ENCODE data around the gene HEG1.

The HEG1 gene

GRCh38 chr3:124986192-124987143, 69.3 kb downstream of the HEG1 start:
- no peak overlapping the region for H3K4me3 ChIP-seq (ENCODE audit: low read length)
- peak; percentile 86 for DNase-seq (ENCODE audit: low read depth)
- TF ChIP-seq CTCF (conservative IDR thresholded peaks at IDR 0.05; ENCODE audit: low read length), result peak; percentile 59

- DNase-seq (ENCODE audit: low read depth), result peak; percentile 82
- no peak overlapping the region for H3K4me3 ChIP-seq (ENCODE audit: low read length)
- no peak for TF ChIP-seq CTCF (conservative IDR thresholded peaks at IDR 0.05; ENCODE audit: low read length)
These were observed 70.4 kb downstream of the HEG1 start for GRCh38 chr3:124985349-124985748.

DNA sequence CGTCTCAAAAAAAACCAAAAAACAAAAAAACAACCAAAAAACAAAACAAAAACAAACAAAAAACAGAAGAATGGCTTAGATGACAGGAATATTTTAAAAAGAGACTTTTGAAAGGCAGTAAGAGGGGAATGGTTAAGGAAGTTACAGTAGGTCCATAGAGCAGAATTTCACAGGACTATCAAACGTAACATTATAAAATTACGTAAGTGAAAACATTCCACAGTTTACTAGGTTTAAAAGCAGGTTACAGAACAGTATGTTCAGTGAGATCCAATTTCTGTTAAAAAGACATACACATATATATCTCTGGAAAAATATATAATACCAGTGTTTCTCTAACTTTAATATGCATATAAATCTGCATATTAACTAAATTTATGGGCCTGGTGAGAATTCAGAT, 71.0 kb downstream of the HEG1 start:
- no peak for TF ChIP-seq CTCF (conservative IDR thresholded peaks at IDR 0.05; ENCODE audit: low read length)

GRCh38 chr3:124982855-124983254, 72.9 kb downstream of the HEG1 start:
- DNase-seq (ENCODE audit: low read depth), result no peak
- H3K4me3 ChIP-seq (ENCODE audit: low read length), result no peak overlapping the region
- no peak for TF ChIP-seq CTCF (conservative IDR thresholded peaks at IDR 0.05; ENCODE audit: low read length)

More for the DNA sequence above, 71.0 kb downstream of the HEG1 start:
- no peak overlapping the region for H3K4me3 ChIP-seq (ENCODE audit: low read length)
- DNase-seq (ENCODE audit: low read depth), result no peak

DNA sequence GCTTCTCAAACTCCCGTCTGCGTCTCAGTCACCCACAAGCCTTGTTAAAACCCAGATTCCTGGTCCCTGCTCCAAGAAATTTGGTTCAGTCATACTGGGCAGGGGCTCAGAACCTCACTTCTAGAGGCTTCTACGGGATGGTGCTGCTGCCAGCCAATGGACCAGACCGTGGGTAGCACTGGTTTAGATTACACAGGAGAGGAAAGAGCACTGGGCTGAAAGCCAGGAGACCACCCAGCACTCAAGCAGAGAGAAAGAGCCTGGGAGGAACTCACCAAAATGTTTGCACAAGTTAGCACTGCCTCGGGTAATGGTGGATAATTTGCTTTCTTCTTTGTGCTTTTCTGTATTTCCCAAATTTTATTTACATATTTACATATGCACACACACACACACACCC, 74.3 kb downstream of the HEG1 start:
- no peak overlapping the region for H3K4me3 ChIP-seq (ENCODE audit: low read length)
- no peak for DNase-seq (ENCODE audit: low read depth)
- TF ChIP-seq CTCF (conservative IDR thresholded peaks at IDR 0.05; ENCODE audit: low read length), result no peak

GRCh38 chr3:124978627-124979026, 77.2 kb downstream of the HEG1 start:
- no peak for DNase-seq (ENCODE audit: low read depth)
- TF ChIP-seq CTCF (conservative IDR thresholded peaks at IDR 0.05; ENCODE audit: low read length), result no peak
- no peak overlapping the region for H3K4me3 ChIP-seq (ENCODE audit: low read length)

- no peak for DNase-seq (ENCODE audit: low read depth)
- TF ChIP-seq CTCF (conservative IDR thresholded peaks at IDR 0.05; ENCODE audit: low read length), result no peak
- H3K4me3 ChIP-seq (ENCODE audit: low read length), result no peak overlapping the region
These were observed 79.4 kb downstream of the HEG1 start for GRCh38 chr3:124976383-124976782.
